Measurements from ENCODE around the gene CTSD.

GRCh38 chr11:1779034-1779805 lies 15.5 kb upstream of the CTSD start:
- TF ChIP-seq CTCF (IDR thresholded peaks at IDR 0.05) (no peak), POLR2A (IDR thresholded peaks at IDR 0.05) (no peak)

Data from adrenal gland (tissue), 5 donors.